Nephron progenitor cell (in vitro differentiated cells): ENCODE results near the gene DR1.

Experiments used
- DNase-seq: peaks from one replicate; pipeline ENCODE4 v3.0.0; 2021
- H3K27ac Mint-ChIP-seq: 2 replicates; pipeline ENCODE4 v1.8.0; 2021; ENCODE audit warnings: mild to moderate bottlenecking, moderate library complexity, mixed read lengths
- H3K27me3 Mint-ChIP-seq: 2 replicates; pipeline ENCODE4 v1.8.0; 2021; ENCODE audit warnings: mild to moderate bottlenecking, low read depth, mixed read lengths; ENCODE audit not compliant: poor library complexity
- H3K36me3 Mint-ChIP-seq: 2 replicates; pipeline ENCODE4 v1.8.0; 2021; ENCODE audit warnings: low read depth, mixed read lengths
- H3K4me1 Mint-ChIP-seq: 2 replicates; pipeline ENCODE4 v1.8.0; 2021; ENCODE audit warnings: mixed read lengths
- H3K4me3 Mint-ChIP-seq: 2 replicates; pipeline ENCODE4 v1.8.0; 2021; ENCODE audit warnings: mild to moderate bottlenecking, moderate library complexity, mixed read lengths
- H3K9me3 Mint-ChIP-seq: 2 replicates; pipeline ENCODE4 v1.8.0; 2021; ENCODE audit warnings: mild to moderate bottlenecking, moderate library complexity, mixed read lengths
- CTCF ChIP-seq: fragments of 200-600 bp; sonication (generic); IDR thresholded peaks from 2 replicates; pipeline ENCODE4 v1.5.0; 2021; ENCODE audit warnings: antibody characterized with exemption

DR1 gene

GRCh38 chr1:93345633-93346420 is at the start of gene DR1:
DR1 (plus strand) TSS chr1:93345907; CDS start chr1:93346646, 739 bp downstream.
- Mint-ChIP-seq H3K4me3 (peak within 1 kb of the TSS; percentile 100), H3K9me3 (no peaks in the 10 kb centered on the region), H3K27ac (peak within 1 kb of the TSS; percentile 100), H3K4me1 (peaks cover 31% of the 10 kb centered on the region), H3K36me3 (peaks cover 8% of the 10 kb centered on the region), H3K27me3 (no peaks in the 10 kb centered on the region)
- DNase-seq: peak; percentile 93
- no peak for TF ChIP-seq CTCF

- Mint-ChIP-seq H3K4me1 (no peaks in the 10 kb centered on the region), H3K27me3 (no peaks in the 10 kb centered on the region), H3K36me3 (peaks cover 38% of the 10 kb centered on the region), H3K9me3 (peaks cover 4% of the 10 kb centered on the region), H3K27ac (no peak overlapping the region), H3K4me3 (no peak overlapping the region)
- TF ChIP-seq CTCF: no peak
- no peak for DNase-seq
Measured at GRCh38 chr1:93296555-93297154, 49.1 kb upstream of the DR1 start.

GRCh38 chr1:93301131-93301530 is 44.6 kb upstream of the DR1 start:
- Mint-ChIP-seq H3K27ac (no peak overlapping the region), H3K9me3 (no peaks in the 10 kb centered on the region)
- TF ChIP-seq CTCF: no peak

GRCh38 chr1:93302078-93302477 is 43.6 kb upstream of the DR1 start:
- H3K36me3 Mint-ChIP-seq: peaks cover 13% of the 10 kb centered on the region
- H3K9me3 Mint-ChIP-seq: no peaks in the 10 kb centered on the region
- no peak for TF ChIP-seq CTCF
- H3K27ac Mint-ChIP-seq: no peak overlapping the region
- DNase-seq: no peak
- no peak overlapping the region for H3K4me3 Mint-ChIP-seq
- H3K4me1 Mint-ChIP-seq: no peaks in the 10 kb centered on the region
- H3K27me3 Mint-ChIP-seq: no peaks in the 10 kb centered on the region

More at GRCh38 chr1:93301131-93301530, 44.6 kb upstream of the DR1 start:
- DNase-seq: no peak
- no peak overlapping the region for H3K4me3 Mint-ChIP-seq
- no peaks in the 10 kb centered on the region for H3K27me3 Mint-ChIP-seq
- H3K36me3 Mint-ChIP-seq: peaks cover 13% of the 10 kb centered on the region
- H3K4me1 Mint-ChIP-seq: no peaks in the 10 kb centered on the region

- Mint-ChIP-seq H3K4me1 (no peaks in the 10 kb centered on the region), H3K4me3 (no peak overlapping the region), H3K36me3 (peaks cover 3% of the 10 kb centered on the region), H3K27me3 (no peaks in the 10 kb centered on the region), H3K9me3 (no peaks in the 10 kb centered on the region), H3K27ac (no peak overlapping the region)
- TF ChIP-seq CTCF: peak; percentile 88
- DNase-seq: peak; percentile 27
Measured at GRCh38 chr1:93304716-93305138, 41.0 kb upstream of the DR1 start.
